Stimulated activated CD4-positive, alpha-beta T cell treated with anti-CD3 and anti-CD28 coated beads, Interleukin-2, amount 100 ng/mL, for 48 hours (primary cell): ENCODE measurements around the gene COL26A1.
"Not testable (repeated sequence)": the region's sequence is repeated elsewhere in the genome, so short reads cannot be mapped to it uniquely, and the experiment has no call there.

Source experiments
- DNase-seq, 2 donors: peaks; one replicate each; pipeline ENCODE4 v3.0.0-alpha.2; 2020

COL26A1 gene

DNA sequence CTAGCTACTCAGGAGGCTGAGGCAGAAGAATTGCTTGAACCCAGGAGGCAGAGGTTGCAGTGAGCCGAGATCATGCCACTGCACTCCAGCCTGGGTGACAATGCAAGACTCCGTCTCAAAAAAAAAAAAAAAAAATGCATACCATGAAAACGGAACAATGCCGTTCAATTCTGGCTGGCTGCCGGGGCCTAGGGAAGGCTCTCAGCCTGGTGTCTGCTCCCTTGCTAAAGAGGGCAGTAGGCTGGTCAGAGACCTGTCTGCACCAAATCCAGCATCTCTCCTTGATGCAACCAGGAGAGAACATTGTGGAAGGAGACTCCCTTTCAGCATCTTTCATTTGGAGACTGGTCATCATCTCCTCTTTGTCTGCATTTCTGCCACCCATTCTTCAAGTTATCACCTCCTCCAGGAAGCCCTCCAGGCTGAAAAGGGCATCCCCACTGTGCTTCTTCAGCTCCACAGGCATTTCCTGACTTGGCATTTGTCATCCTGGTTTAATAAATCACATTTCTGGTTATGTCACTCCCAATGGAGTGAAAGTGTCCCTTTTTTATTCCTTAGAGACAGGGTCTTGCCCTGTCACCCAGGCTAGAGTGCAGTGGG is 241.8 kb downstream of the COL26A1 start:
- no peak for DNase-seq

DNA sequence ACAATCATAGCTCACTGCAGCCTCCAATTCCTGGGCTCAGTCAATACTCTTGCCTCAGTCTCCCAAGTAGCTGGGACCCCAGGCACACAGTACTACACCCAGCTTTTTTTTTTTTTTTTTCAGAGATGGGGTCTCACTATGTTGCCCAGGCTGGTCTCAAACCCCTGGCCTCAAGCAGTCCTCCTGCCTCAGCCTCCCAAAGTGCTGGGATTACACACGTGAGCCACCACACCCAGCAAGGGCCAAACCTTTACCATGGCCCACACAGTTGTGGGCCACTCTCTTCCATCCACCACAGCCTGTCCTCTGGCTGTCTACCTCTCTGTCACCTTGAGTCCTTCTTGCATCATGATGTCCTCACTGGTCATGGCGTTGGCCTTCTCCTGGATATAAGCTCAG is 242.3 kb downstream of the COL26A1 start:
- DNase-seq = not testable (repeated sequence)

GRCh38 chr7:101605611-101606497 is 243.2 kb downstream of the COL26A1 start:
- DNase-seq = no peak

DNA sequence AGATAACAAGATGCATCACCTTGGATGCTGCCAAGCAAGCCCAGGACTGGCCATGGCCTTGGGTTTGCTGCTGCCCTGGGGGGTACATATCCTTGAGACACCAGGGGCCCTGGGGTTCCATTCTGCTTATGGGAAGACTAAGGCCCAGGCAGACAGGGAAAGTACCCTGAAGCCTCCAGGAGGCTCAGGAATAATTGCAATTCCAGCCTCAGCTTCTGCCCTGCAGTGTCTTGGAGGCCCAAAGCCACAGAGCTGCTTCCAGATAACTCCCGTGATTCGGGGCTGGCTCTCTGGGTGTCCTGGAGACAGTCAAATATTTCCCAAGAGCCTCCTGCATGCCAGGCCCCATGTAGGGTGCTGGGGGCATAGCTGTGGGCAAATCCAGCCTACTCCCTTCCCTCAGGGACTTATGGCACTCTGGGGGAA is 243.8 kb downstream of the COL26A1 start:
- no peak for DNase-seq
